ENCODE results near the gene LAPTM5.

Gene LAPTM5

DNA sequence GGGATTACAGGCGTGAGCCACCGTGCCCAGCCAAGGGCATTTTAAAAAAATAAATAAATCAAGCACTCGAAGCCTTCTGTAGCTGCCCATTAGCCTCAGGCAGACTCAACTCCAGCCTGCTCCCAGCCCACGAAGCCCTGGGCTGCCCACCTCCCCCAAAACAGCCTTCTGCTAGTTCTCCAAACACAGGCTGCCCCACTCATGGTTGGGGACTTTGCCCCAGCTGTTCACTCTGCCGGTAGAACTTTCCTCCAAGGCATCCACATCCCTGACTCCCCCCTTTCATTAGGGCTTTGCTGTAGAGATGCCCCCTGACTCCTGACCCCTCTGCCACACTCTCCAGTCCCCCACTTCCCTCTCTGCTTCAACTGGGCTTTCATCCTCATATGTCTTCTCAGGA is 29.7 kb upstream of the LAPTM5 start:
- DNase-seq (ENCODE audit: low read depth) = no peak

DNA sequence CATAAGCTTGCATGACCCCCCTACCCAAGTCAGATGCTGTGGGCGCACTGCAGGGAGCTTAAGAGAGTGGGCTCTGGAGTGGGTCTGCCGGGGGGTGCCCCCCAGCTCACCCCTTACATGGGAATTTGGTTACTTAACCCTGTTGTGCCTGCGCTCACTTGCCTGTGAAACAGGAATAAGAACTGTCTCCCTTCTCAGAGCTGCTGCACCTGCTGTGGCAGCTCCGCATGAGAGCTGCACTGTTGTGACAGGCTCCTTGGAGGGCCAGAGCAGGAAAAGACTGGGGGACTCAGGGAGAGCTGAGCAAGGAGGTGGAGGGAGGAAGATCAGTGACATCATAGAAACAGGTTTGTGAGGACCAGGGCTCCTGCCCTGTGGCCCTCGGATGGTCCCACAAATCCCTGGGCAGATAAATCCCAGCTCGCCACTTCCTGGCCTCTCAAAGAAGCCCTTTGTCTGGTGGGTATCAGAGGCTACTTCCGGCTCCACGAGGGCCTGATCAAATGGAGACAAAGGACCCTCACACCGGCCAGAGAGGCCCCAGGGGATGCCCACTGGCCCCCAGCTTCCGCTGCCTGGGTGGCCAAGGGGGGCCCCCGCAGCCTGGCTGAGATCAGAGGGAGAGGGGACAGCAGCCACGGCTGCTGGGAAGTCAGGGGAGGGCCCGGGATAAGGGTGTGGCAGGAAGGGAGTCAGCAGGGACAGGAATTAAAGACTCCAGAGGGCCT is 28.9 kb upstream of the LAPTM5 start:
- DNase-seq (ENCODE audit: low read depth) = no peak

DNA sequence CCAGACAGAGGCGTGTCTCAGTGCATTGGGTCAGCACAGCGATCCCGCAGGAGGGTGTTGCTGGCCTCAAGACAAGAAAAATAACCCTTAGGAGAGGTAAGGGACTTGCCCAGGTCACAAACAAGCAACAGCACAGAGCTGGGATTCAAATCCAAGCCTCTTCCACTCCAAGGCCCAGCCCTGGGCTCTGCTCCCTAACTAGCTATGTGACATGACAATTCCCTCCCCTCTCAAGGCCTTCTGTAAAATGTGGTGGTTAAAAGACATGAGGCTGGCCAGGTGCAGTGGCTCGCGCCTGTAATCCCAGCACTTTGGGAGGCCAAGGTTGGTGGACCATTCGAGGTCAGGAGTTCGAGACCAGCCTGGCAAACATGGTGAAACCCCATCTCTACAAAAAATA is 28.1 kb upstream of the LAPTM5 start:
- no peak for DNase-seq (ENCODE audit: low read depth)

DNA sequence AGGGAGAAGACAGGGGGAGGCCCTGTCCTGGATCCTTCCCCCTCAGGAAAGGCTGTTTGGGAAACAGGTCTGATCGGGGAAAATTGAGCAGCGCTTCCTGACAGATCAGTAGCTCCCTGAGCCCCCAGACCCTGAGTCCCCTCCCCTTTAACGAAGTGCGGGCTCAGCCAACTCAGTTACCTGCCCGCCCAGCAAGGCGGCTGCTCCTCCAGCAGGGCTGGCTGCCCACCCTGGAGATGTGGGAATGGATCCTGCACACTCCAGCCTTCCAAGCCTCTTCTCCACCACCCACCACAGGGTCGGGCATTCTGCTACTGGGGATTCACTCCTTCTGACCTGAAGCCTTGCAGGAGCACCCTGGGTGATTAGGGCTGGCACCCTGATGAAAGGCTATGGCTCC is 27.6 kb upstream of the LAPTM5 start:
- no peak for DNase-seq (ENCODE audit: low read depth)

DNA sequence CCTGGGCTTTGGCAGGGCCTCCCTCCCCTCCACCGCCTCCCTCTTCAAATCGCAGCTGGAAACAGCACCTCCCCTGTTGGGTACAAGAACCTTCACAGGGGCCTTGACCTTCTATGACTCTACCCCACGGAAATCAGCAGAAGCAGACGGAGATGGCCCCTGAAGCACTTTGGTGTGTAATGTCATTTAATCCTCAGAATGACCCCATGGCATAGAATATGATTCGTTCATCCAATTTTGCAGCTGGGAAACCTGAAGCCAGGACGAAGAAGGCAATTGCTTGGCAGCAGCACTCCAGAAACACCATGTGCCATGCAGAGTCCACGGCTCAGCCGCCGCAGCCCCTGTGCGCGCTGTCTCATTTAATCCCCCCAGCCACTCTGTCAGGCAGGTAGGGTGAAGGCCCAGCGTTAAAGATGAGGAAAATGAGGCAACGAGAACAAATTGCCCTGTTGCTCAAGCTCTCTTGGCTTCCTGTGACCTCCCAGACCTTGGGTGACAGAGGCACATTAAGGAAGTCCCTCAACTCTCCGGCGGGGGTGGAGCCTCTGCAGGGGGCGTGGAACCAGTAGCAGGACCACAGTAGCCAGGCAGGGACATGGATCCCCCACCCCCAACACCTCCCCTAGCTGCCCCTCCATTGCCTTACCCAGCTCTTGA is 25.8 kb upstream of the LAPTM5 start:
- no peak for DNase-seq (ENCODE audit: low read depth)

DNA sequence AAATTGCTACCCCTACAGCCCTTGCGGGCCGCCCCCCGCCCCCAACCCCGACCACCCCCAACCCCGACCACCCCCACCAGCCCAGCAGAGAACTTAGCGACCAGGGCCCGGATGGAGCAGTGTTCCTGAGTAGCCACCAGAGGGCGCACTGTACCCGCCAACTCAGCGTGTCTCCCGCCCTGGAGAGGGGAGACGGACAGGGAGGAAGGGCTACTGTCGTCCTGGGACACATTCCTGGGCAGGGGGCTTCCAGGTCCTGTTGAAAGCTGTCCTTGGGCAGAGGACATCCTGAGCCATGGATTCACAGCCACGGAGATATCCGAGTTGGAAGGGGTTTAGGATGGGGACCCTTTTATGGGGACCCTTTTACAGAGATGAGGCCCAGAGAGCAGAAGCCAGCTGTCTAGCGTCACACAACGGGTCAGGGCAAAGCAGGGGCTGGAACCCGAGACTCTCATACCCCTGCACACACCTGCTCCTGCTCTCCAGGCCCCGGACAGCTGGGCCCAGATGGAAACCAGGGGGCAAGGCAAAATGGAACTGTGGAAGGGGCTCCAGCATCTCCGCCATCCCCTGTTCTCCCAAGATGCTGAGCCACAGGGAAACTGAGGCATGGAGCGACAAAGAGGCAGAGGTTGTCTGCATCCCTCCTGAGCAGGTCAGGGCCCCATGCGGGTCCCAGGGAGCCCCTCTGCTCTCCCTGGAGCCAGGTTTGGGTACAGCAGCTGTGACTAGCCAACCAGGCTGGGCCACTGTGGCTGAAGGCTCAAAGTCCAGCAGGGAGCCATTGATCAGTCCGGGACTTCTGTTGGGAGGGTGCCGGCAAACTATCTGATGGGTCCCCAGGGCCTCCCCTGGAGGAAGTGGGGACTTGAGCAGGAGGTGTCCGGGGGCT is 25.0 kb upstream of the LAPTM5 start:
- no peak for DNase-seq (ENCODE audit: low read depth)

DNA sequence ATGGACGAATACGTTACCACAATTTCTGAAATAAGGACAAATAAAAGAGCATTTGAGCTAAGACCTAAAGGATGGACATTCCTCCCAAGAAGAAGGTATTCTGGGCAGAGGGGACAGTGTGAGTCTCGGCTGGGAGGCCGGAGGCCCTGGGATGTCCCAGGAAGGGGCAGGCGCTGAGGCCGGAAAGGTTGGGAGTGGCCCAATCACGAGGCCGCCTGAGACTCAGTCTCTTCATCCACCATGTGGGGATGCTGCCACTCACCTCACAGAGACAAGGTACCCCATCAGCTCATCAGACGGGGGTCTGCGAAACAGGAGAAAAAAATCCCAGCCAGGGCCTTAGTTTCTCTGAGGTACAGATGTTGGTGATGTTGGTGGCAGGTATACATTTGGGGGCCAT is 24.3 kb upstream of the LAPTM5 start:
- no peak for DNase-seq (ENCODE audit: low read depth)

DNA sequence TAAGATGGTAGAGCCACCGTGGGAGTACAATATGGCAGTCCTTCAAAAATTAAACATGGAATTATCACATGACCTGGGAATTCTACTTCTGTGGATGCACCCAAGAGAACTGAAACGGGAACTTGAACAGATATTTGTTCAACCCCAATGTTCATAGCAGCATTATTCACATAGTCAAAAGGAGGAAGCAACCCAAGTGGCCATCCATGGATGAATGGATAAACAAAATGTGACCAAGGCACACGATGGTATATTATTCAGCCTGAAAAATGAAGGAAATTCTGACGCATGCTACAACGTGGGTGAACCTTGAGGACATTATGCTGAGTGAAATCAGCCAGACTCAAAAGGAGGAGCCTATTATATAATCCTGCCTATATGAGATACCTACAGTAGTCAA is 22.8 kb upstream of the LAPTM5 start:
- no peak for DNase-seq (ENCODE audit: low read depth)

DNA sequence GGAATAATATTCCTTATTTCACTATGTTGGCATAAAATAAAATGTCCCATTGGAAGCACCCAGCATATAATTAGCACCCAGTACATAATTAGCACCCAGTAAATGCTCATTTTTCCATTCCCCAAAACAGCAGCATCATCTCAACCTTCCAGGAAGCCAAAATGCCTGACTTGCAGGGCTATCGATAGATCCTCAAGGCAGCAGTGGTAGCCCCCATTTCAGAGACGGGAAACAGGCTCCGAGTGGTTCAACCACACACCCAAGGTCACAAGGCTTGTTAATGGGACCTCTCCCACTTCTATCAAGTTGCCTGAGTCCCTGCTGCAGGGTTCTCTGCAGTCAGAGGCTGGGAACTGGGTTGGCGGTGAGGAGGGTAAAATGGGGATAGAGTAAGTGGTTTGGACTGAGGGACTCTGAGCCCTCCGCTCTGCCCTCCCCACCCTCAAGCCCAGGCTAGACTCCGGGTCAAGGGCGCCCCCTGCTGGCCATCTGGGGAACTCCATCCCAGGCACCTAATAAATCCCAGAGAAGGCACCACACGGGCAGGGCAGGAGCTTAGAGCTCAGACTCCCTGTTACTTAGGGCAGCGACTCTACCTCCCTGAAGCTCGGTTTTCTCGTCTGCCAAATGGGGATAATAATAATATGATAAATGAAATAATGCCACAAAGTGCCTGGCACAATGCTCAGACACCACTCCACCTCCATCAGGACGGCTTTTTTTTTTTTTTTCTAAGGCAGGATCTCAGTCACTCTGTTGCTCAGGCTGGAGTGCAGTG is 21.9 kb upstream of the LAPTM5 start:
- DNase-seq (ENCODE audit: low read depth) = no peak

DNA sequence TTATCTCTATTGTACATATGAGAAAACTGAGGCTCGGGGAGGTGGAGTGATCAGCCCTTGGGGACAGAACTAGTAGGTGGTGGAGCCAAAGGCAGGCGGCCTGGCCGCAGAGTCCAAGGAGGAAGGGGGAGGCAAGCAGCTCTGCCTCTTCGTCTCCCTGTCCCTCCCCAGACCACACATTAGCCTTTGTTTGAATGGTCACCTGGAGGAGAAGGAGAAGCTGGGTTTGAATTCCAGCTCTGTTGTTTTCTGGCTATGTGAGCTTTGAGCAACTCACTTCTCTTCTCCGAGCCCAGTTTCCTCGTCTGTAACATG is 21.4 kb upstream of the LAPTM5 start:
- DNase-seq (ENCODE audit: low read depth) = no peak

DNA sequence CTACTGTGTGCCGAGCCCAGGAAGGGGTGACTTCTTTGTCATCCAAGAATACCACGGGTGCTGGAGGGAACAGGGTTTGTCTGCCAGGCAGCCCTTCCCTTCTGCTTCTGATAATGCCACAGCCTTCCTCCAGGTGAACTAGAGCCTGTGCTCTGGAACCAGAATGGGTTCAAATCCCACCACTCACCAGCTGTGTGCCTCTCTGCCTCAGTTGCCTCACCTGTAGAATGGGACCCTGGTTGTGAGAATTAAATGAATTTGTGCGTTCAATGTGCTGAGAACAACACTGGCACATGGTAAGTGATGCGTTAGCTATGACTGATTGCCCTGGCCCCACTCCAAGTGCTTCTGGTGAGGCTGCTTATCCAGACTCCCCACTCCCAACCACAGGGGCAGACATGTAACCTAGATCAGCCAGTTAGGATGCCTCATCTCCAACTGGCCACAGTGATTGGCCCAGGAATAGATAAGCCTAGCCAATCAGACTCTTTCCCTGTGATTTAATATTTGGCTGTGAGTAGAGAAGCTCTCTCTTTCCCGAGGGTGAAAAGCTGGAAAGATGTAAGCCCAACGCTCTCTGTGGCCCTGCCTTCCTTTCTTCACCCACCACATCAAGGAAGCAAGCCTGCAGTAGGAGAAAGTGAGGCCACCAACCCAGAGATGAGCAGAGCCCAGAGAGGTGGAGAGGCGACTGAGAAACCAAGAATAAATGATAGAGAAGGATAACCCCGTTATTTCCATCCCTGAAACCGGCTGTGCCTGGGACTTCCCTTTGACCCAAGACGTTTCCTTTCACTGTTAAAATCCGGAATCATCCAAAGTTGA is 20.8 kb upstream of the LAPTM5 start:
- DNase-seq (ENCODE audit: low read depth) = peak; percentile 57

DNA sequence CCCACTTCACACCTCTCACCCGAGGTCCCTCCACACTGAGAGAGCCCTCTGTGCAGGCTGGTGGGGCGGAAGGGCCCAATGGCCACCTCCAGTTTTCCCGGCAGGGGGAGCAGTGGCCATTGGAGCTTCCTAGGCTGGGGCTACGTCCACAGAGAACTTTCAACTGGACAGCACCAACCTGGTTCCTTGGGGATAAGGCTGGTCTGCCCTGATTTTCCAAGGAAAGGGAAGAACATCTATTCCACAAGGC is 20.3 kb upstream of the LAPTM5 start:
- DNase-seq (ENCODE audit: low read depth) = no peak

DNA sequence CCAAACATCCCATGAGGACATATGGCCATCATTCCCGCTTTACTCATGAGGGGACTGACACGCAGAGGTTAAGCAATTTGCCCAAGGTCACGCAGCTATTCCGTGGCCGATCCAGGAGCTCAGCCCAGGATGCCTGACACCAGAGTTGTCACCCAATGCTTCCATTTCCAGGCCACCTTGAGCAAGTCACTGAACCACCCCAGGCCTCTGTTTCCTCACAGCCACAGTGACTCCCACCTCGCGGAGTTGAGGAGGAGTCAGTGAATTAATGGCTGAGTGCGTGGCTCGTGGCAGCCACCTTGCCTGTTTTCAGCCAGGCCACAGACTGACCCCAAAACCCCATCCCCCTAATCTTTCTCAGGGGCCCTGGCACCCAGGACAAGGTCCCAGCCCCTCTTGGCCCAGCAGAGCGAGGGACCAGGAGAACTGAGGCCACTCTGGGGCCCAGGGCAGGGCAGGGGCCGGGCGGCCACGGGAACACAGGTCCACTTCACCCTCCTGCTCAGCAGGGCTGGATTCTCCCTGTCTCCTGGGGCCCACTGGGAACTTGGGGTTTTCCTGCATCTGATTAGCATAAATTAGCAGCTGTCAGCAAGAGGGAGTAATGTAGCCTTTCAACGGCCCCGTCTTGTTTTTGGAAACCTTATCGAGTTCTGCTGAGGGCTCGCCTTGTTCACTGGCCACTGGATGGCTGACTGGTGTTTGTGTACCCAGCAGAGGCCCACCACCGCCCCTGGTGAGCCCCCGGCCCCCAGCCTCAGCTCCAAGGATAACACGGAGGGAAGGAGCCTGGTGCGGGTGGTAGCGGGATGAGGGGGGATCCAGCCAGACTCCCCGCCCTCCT is 19.7 kb upstream of the LAPTM5 start:
- DNase-seq (ENCODE audit: low read depth) = no peak

DNA sequence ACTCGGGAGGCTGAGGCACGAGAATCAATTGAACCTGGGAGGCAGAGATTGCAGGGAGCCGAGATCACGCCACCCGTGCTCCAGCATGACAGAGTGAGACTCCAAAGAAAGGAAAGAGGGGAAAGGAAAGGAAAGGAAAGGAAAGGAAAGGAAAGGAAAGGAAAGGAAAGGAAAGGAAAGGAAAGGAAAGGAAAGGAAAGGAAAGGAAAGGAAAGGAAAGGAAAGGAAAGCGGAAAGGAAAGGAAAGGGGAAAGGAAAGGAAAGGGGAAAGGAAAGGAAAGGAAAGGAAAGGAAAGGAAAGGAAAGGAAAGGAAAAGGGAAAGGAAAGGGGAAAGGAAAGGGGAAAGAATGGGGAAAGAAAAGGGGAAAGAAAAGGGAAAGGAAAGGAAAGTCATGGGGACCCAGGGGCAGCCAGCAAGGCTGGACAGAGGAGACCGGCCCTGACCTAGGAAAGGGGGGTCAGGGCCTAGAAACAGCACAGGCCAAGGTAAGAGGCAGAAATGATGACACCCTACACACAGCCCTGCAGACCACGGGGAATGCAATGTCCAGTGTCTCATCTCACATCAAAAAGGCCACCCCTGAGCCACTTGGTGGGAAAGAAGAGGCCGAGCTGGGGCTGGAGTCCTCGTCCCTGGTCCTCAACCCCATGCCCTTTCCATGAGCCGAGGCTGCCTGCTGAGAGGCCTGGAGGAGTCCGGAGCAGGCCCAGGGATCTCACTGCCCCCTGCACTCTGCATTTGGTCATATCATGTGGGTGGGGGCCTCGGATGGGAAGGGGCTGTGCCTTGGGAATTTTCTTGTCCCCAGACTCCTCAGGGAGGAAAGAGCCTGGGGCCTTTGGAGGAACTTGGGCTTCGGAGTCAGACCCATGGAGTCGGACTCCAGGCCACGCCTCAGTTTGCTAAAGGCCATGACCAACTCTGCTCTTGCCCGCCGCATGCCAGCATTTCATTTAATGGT is 18.8 kb upstream of the LAPTM5 start:
- no peak for DNase-seq (ENCODE audit: low read depth)

DNA sequence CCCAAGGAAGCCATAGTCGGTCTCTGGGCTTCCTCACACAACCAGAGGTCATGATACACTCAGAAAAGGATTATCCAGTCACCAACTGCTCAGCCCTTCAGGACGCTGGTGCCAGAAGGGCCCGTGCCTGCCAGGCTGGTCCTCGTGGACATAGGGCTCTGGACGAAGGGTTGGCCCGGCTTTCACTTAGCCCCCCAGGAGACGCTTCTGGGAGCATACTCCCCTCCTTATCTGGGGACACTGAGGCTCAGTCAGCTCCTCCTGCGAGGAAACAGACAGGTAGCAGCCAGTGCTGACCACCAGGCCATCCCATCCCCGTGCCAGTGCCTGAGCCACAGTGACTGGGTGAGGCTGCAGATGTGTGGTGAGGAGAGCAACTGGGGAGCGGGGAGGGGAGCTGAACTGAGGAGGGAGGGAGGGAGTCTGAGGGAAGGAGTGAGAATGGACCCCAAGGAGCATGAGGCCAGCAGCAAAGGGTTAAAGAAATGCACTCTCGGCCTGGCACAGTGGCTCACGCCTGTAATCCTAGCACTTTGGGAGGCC is 17.9 kb upstream of the LAPTM5 start:
- no peak for DNase-seq (ENCODE audit: low read depth)

DNA sequence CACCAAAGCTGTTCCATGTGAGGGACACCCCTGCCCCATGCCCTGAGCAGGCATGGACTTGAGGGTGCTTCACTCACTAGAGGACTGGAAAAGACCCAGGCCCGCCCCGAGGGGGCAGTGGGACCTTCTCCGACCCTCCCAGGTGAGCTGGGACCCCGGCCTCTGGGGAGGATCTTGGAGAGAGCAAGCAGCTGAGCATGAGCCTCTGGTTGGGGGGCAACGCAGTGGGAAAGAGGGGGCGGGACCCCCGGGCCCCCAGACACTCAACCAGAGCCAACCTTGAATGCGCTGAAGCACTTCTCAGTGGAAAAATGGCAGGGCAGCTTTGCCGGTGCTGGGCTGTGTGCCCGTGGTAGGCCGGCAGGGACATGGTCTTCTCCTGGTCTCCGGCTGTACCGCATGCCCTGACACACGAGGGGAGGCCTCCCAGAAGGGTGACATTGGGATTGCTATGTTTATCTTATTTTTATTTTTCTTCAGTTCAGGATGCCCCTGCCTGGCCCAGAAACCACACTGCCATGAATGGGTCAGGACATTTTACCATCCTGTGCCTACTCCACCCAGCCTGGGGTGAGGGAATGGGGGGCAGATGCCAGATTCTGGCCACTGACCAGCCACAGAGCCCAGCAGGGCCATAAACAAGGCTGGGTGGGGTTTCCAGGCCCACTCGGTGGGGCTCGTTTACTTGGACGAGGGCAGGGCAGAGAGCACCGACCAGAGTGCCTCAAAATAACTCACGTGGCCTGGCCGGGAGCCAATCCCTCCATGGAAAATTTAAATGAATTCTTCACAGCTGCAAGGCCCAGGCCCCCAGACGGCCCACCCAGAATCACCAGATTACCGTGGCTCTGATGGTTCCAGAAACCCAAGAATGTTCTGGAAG is 17.2 kb upstream of the LAPTM5 start:
- no peak for DNase-seq (ENCODE audit: low read depth)

DNA sequence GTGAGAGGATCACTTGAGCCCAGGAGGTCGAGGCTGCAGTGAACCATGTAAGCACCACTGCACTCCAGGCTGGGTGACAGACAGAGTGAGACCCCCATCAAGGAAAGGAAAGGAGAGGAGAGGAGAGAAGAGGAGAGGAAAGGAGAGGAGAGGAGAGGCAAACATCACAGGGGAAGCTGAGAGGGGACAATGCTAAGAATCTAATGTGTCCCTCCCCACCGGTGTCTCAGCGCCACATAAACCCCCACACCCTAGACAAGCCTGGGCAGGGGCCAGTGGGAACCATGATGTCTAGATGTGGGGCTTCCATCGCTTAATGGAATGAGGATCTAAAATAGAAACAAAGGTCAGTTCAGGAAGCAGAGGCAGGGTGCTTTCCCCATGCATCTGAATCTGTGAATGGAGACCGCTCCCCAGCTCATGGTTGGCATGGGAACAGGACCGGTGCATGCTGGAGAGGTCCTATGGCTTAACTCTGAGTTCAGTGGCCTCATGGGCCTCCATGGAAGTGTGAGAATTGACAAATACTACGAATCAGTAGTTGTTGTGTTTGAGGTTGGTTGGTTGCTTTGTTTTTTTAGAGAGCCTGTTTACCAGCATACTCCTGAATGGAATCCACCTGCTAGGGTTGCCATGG is 16.3 kb upstream of the LAPTM5 start:
- no peak for DNase-seq (ENCODE audit: low read depth)

DNA sequence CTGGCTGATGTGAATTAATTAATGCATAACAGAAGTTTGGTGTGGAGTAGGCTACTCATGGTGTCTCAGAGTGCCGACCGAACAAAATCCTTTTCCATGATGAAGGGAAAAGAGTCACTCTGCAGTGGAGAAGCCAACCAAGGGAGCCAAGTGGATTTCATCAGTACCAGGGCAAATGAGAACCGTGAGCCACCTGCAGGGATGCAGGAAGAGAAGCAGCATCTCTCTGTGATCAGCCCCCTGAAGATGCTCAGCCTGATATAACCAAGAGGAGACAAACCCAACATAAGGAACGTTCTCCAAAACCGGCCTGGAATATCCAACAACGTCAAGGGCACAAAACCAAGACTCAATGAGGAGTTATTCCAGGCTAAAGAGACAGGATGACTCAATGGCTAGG is 13.4 kb upstream of the LAPTM5 start:
- no peak for DNase-seq (ENCODE audit: low read depth)
